Erythroblast (primary cell): ENCODE data around the gene IGSF3.

Experiments used
- GATA1 ChIP-seq: IDR thresholded peaks from 2 replicates; pipeline ENCODE4 v1.6.1; 2011; ENCODE audit warnings: low read depth, mild to moderate bottlenecking, control low read depth, low read length, moderate library complexity
- POLR2A ChIP-seq: IDR thresholded peaks from 2 replicates; pipeline ENCODE4 v1.6.1; 2011; ENCODE audit warnings: mild to moderate bottlenecking, low read length

DNA sequence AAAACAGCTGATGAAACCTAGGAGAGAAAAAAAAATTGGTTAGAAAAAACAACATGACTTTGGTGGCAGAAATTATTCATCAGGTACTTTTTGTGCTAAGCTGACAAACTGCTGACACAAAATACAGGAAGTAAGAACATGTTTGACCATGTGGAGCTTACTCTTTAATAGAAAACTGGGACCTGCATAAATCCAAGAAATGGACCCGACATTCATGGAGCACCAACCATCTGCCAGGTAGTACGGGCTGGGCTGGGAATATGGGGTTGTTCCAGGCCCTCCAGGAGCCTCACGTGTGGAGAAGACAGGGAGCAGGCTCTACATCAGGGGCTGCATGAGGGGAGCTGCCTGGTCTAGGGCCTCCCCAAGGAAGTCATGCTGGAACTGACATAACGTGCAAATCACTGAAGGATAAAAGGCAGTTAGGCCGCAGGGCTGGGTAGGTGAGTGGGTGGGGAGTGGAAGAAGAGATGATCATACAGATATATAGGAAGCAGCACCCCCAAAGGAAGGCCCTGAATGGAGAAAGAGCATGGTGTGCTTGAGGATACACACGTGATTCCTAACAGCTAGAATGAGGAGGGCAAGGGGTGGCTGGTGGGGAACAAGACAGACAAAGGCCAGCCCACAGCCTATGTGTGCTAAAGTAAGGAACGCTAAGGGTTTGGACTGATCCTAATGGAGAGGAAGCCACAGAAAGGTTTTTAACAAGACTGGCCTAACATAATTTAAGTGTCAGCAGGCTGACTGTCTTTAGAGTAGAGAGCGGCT lies 122.8 kb downstream of the IGSF3 start:
- TF ChIP-seq POLR2A (no peak), GATA1 (no peak)
